Stimulated activated naive CD8-positive, alpha-beta T cell treated with anti-CD3 and anti-CD28 coated beads, Interleukin-15, Interleukin-2, amounts not matched to agents 100 U/mL and 50 U/mL, for 24 hours (primary cell): ENCODE measurements around the gene ADAM11.

Source experiments
- ATAC-seq: fragments of 150-1000 bp; cut with Tn5 transposase; one replicate; pipeline ENCODE4 v1.10.0; 2021
- DNase-seq: peaks from one replicate; pipeline ENCODE4 v3.0.0; 2021

The ADAM11 gene

GRCh38 chr17:44775838-44776621, 17.2 kb downstream of the ADAM11 start:
- no peak for DNase-seq
- peak; percentile 17 for ATAC-seq

- ATAC-seq, result no peak
- no peak for DNase-seq
These were observed 18.0 kb downstream of the ADAM11 start for GRCh38 chr17:44776628-44777393.

GRCh38 chr17:44777394-44778348, 18.9 kb downstream of the ADAM11 start:
- DNase-seq, result no peak

GRCh38 chr17:44778656-44779210, 19.9 kb downstream of the ADAM11 start:
- no peak for DNase-seq
- ATAC-seq, result no peak

More at GRCh38 chr17:44777394-44778348, 18.9 kb downstream of the ADAM11 start:
- no peak for ATAC-seq

GRCh38 chr17:44779211-44780025, 20.6 kb downstream of the ADAM11 start:
- DNase-seq, result peak; percentile 89
- ATAC-seq, result peak; percentile 21

- no peak for DNase-seq
- no peak for ATAC-seq
These were observed 21.4 kb downstream of the ADAM11 start for GRCh38 chr17:44780161-44780560.

- no peak for DNase-seq
- no peak for ATAC-seq
These were observed 22.2 kb downstream of the ADAM11 start for GRCh38 chr17:44780845-44781480.

GRCh38 chr17:44781551-44782325, 22.9 kb downstream of the ADAM11 start:
- DNase-seq (no peak), ATAC-seq (no peak)

GRCh38 chr17:44782326-44782850, 23.6 kb downstream of the ADAM11 start:
- no peak for DNase-seq
- ATAC-seq, result no peak

- DNase-seq (no peak), ATAC-seq (no peak)
These were observed 27.1 kb downstream of the ADAM11 start for GRCh38 chr17:44785921-44786320.

GRCh38 chr17:44786551-44787081, 27.8 kb downstream of the ADAM11 start:
- no peak for ATAC-seq

GRCh38 chr17:44787271-44787940, 28.6 kb downstream of the ADAM11 start:
- ATAC-seq, result no peak
- DNase-seq, result no peak

More at GRCh38 chr17:44786551-44787081, 27.8 kb downstream of the ADAM11 start:
- DNase-seq, result no peak

GRCh38 chr17:44788139-44788538, 29.4 kb downstream of the ADAM11 start:
- ATAC-seq (no peak), DNase-seq (no peak)

GRCh38 chr17:44792276-44792675, 33.5 kb downstream of the ADAM11 start:
- ATAC-seq (no peak), DNase-seq (no peak)

GRCh38 chr17:44793885-44794842, 35.4 kb downstream of the ADAM11 start:
- DNase-seq (no peak), ATAC-seq (no peak)

- ATAC-seq, result peak; percentile 57
- DNase-seq, result no peak
These were observed 36.1 kb downstream of the ADAM11 start for GRCh38 chr17:44794851-44795413.

GRCh38 chr17:44795421-44795820, 36.6 kb downstream of the ADAM11 start:
- no peak for DNase-seq
- ATAC-seq, result no peak
